HCT116 (cell line): Measurements from ENCODE around the gene DNASE1L1. TPM values are rescaled to one million over a fixed set of nuclear protein-coding genes. Genes with fewer than 3 reads are reported as not detected.

Experiments used
- ATAC-seq: fragments of 200-7000 bp; cut with Tn5 transposase; 2 replicates; pipeline ENCODE4 v1.9.1; 2020; ENCODE audit warnings: mild to moderate bottlenecking, moderate library complexity
- BruUV-seq: library from RNA; stranded (reverse); fragments of 400-500 nt; replicated peaks from 2 replicates; lab custom pipeline; 2021; lab: Mats Ljungman, UMichigan
- CTCF ChIA-PET: fragments of 300-600 bp; sonication (Branson Sonifier 250); formaldehyde crosslinking; loops from one replicate; lab custom pipeline; 2021; ENCODE audit warnings: antibody characterized with exemption; lab: Charles Lee
- POLR2A ChIA-PET: fragments of 300-600, 350-600 bp; sonication (Branson Sonifier 250); formaldehyde crosslinking; loops from one replicate; lab custom pipeline; 2021; ENCODE audit warnings: antibody characterized with exemption; lab: Charles Lee
- RAD21 ChIA-PET, 2 experiments: fragments of 300-600 bp; sonication (Branson Sonifier 250); formaldehyde crosslinking; loops; one replicate each; lab custom pipeline; 2023; ENCODE audit warnings: low total read pairs in 2 of 2; ENCODE audit not compliant: uncharacterized antibody in 2 of 2, unreplicated experiment in 2 of 2, low non-redundant PET in 1 of 2; lab: Charles Lee
- DNase-seq: peaks from one replicate; pipeline ENCODE4 v3.0.0-alpha.2; 2010; ENCODE audit warnings: low read depth, low spot score
- H2AFZ ChIP-seq: fragments of 200-600 bp; shearing (Covaris generic), sonication (generic); 2 replicates; pipeline ENCODE4 v1.6.1; 2017; ENCODE audit warnings: low read depth, mixed run types, mixed read lengths, antibody characterized with exemption, low read length; ENCODE audit not compliant: poor library complexity, severe bottlenecking
- H3K27ac ChIP-seq: 2 replicates; pipeline ENCODE4 v1.5.1; 2012; ENCODE audit warnings: low read depth, low read length
- H3K27me3 ChIP-seq: fragments of 200-600 bp; sonication (generic); 2 replicates; pipeline ENCODE4 v1.6.1; 2016; ENCODE audit warnings: mixed run types, low read length, mixed read lengths; ENCODE audit not compliant: insufficient read depth
- H3K36me3 ChIP-seq, 2 experiments: fragments of 200-500 bp in 1 of 2; fragments of 200-600 bp in 1 of 2; sonication (Bioruptor generic) in 1 of 2; sonication (generic) in 1 of 2; 2 replicates each; pipeline versions ENCODE4 v1.5.1 to v1.6.1; 2014 to 2016; ENCODE audit warnings: low read length in 2 of 2, inconsistent platforms in 1 of 2, mixed read lengths in 1 of 2, mixed run types in 1 of 2; ENCODE audit not compliant: insufficient read depth in 2 of 2, control insufficient read depth in 1 of 2
- H3K4me1 ChIP-seq, 2 experiments: fragments of 200-600 bp in 1 of 2; sonication (generic) in 1 of 2; 2 replicates each; pipeline versions ENCODE4 v1.5.1 to v1.6.1; 2012 to 2017; ENCODE audit warnings: low read length in 2 of 2, inconsistent platforms in 1 of 2, mild to moderate bottlenecking in 1 of 2, mixed read lengths in 1 of 2, mixed run types in 1 of 2, moderate library complexity in 1 of 2; ENCODE audit not compliant: insufficient read depth in 2 of 2, control insufficient read depth in 1 of 2
- H3K4me2 ChIP-seq: fragments of 200-600 bp; sonication (generic); 2 replicates; pipeline ENCODE4 v1.6.1; 2017; ENCODE audit warnings: mixed run types, low read length, mixed read lengths
- H3K4me3 ChIP-seq, 2 experiments: fragments of 200-600 bp in 1 of 2; sonication (generic) in 1 of 2; replicated peaks in 1 of 2; 2 replicates each; pipeline ENCODE4 v1.5.1; 2011 to 2016; ENCODE audit warnings: low read length in 2 of 2, control low read depth in 1 of 2, low read depth in 1 of 2, mild to moderate bottlenecking in 1 of 2, mixed read lengths in 1 of 2, mixed run types in 1 of 2
- H3K79me2 ChIP-seq: fragments of 200-600 bp; sonication (generic); 2 replicates; pipeline ENCODE4 v1.6.1; 2017; ENCODE audit warnings: mild to moderate bottlenecking, mixed run types, low read length, moderate library complexity, mixed read lengths; ENCODE audit not compliant: insufficient read depth
- H3K9ac ChIP-seq: fragments of 200-600 bp; sonication (generic); 2 replicates; pipeline ENCODE4 v1.6.1; 2016; ENCODE audit warnings: low read length, mixed read lengths
- H3K9me2 ChIP-seq: fragments of 200-600 bp; sonication (generic), shearing (Covaris generic); 2 replicates; pipeline ENCODE4 v1.6.1; 2017; ENCODE audit warnings: mixed run types, mild to moderate bottlenecking, moderate library complexity; ENCODE audit not compliant: insufficient read depth
- H3K9me3 ChIP-seq, 2 experiments: fragments of 200-500 bp in 1 of 2; fragments of 200-600 bp in 1 of 2; sonication (Bioruptor generic) in 1 of 2; sonication (generic) in 1 of 2; 2 replicates each; pipeline ENCODE4 v1.6.1; 2014 to 2017; ENCODE audit warnings: low read length in 2 of 2, mixed read lengths in 2 of 2, inconsistent platforms in 1 of 2, low read depth in 1 of 2, mild to moderate bottlenecking in 1 of 2, mixed run types in 1 of 2, moderate library complexity in 1 of 2; ENCODE audit not compliant: control insufficient read depth in 1 of 2, insufficient read depth in 1 of 2
- H4K20me1 ChIP-seq: fragments of 200-600 bp; sonication (generic), shearing (Covaris generic); 2 replicates; pipeline ENCODE4 v1.6.1; 2017; ENCODE audit warnings: mixed run types, mild to moderate bottlenecking, moderate library complexity; ENCODE audit not compliant: insufficient read depth
- CBX3 ChIP-seq: IDR thresholded peaks from 2 replicates; pipeline ENCODE4 v1.6.1; 2012; ENCODE audit warnings: low read depth
- EGR1 ChIP-seq: IDR thresholded peaks from 2 replicates; pipeline ENCODE4 v1.6.1; 2012; ENCODE audit warnings: low read depth
- EZH2 ChIP-seq: fragments of 200-600 bp; sonication (generic); IDR thresholded peaks from 2 replicates; pipeline ENCODE4 v1.6.1; 2017; ENCODE audit warnings: antibody characterized with exemption, mixed run types
- EZH2phosphoT487 ChIP-seq: fragments of 200-600 bp; IDR thresholded peaks from 2 replicates; pipeline ENCODE4 v1.6.1; 2018; ENCODE audit warnings: antibody characterized with exemption, borderline replicate concordance
- JUND ChIP-seq: IDR thresholded peaks from 2 replicates; pipeline ENCODE4 v1.6.1; 2012
- MAX ChIP-seq: IDR thresholded peaks from 2 replicates; pipeline ENCODE4 v1.6.1; 2012
- POLR2A ChIP-seq: IDR thresholded peaks from 2 replicates; pipeline ENCODE4 v1.7.0; 2011; ENCODE audit warnings: borderline replicate concordance; ENCODE audit not compliant: insufficient read depth, insufficient read length; ENCODE audit errors: extremely low read depth
- POLR2AphosphoS5 ChIP-seq: IDR thresholded peaks from 2 replicates; pipeline ENCODE4 v1.6.1; 2011; ENCODE audit warnings: mild to moderate bottlenecking, low read depth, low read length, moderate library complexity
- RAD21 ChIP-seq: IDR thresholded peaks from 2 replicates; pipeline ENCODE4 v1.6.1; 2012; ENCODE audit warnings: low read depth, mild to moderate bottlenecking
- SIN3A ChIP-seq: IDR thresholded peaks from 2 replicates; pipeline ENCODE4 v1.6.1; 2012; ENCODE audit warnings: low read depth
- SP1 ChIP-seq: IDR thresholded peaks from 2 replicates; pipeline ENCODE4 v1.6.1; 2012; ENCODE audit warnings: low read depth
- SRF ChIP-seq: IDR thresholded peaks from 2 replicates; pipeline ENCODE4 v1.6.1; 2012; ENCODE audit warnings: low read depth
- TCF7L2 ChIP-seq: IDR thresholded peaks from 2 replicates; pipeline ENCODE4 v1.7.0; 2011; ENCODE audit warnings: borderline replicate concordance, inconsistent platforms; ENCODE audit not compliant: insufficient read depth, insufficient read length; ENCODE audit errors: extremely low read depth
- YY1 ChIP-seq: IDR thresholded peaks from 2 replicates; pipeline ENCODE4 v1.6.1; 2011; ENCODE audit warnings: low read length, low read depth, moderate library complexity, mild to moderate bottlenecking; ENCODE audit not compliant: insufficient replicate concordance; ENCODE audit errors: extremely low read depth
- ZFX ChIP-seq: fragments of 450-650 bp; IDR thresholded peaks from 2 replicates; pipeline ENCODE4 v1.6.1; 2017
- ZNF274 ChIP-seq: fragments of 200-500 bp; sonication (Bioruptor generic); IDR thresholded peaks from 2 replicates; pipeline ENCODE4 v1.6.1; 2014; ENCODE audit warnings: mild to moderate bottlenecking, low read depth, low read length, inconsistent platforms
- intact Hi-C: fragments of 100-400 bp; cut with micrococcal nuclease; formaldehyde crosslinking; loops from 2 replicates; pipeline ENCODE4 v1.10.0; 2022
- total RNA-seq: library from RNA; stranded (reverse); gene quantifications from one replicate; pipeline ENCODE4 v1.2.1, GENCODE V29; 2021; ENCODE audit not compliant: unreplicated experiment
- TF ChIP-seq, protein P1 (sequence below): IDR thresholded peaks from 2 replicates; pipeline ENCODE4 v1.6.1; 2011; ENCODE audit warnings: mild to moderate bottlenecking, low read length, moderate library complexity; ENCODE audit not compliant: insufficient replicate concordance; ENCODE audit errors: extremely low read depth

The DNASE1L1 gene
- total RNA-seq, 1 experiment from 2014 or later = 16.5 TPM

DNA sequence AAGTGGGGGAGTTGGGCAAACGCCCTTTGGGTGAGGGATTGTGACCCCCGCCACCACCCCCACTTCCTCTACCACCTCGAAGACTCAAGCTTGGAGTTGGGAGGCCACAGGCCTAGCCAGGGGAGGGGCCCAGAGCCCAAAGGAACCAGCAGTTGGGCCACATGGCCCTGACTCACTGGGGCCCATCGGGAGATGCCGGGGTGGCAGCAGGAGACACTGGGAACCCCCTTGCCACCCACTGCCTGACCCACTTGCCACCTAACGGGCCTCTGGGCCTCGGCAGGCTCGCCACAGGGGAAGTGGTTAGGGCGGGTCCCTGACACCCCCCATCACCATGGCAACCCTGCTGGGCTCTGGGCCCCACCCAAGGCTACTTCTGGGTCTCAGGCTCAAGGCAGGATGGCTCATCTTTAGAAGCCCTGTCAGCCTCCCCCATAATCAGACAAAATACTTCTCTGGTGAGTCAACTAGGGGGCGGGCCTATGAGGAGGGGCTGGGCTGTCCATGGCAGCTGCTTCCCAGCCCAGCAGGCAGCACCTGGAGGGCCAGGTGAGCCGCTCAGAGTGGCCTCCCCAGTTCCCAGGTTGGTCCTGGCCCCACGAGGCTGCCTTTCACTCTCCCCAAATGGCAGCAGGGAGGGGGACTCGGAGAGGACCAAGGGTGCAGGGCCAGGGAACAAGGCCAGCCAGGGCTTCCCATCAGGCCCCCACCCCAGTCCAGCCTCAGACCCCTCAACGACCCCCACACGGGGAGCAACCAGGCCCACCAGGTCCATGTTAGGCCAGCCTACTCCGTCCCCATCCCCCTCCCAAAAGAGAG, 40.2 kb downstream of the DNASE1L1 start:
- Histone ChIP-seq H2AFZ (no peak overlapping the region), H3K9me2 (no peaks in the 10 kb centered on the region), H3K4me3 (peak overlapping the region; percentile 74 to 78), H3K36me3 (peaks cover 6 to 22% of the 10 kb centered on the region in 2 experiments; a peak in 2 of 4 replicates), H3K27me3 (no peaks in the 10 kb centered on the region), H3K4me2 (peak overlapping the region; percentile 94), H3K4me1 (peaks cover 10 to 41% of the 10 kb centered on the region in 2 experiments), H3K9ac (peak overlapping the region; percentile 77), H4K20me1 (no peaks in the 10 kb centered on the region), H3K27ac (peak overlapping the region; percentile 82), H3K9me3 (no peaks in the 10 kb centered on the region), H3K79me2 (peaks cover 70% of the 10 kb centered on the region)
- peak; percentile 30; the same call in 1 of the 2 replicates for TF ChIP-seq POLR2AphosphoS5
- no peak for TF ChIP-seq YY1
- intact Hi-C loops = no loop called here
- ATAC-seq (peak; percentile 49), DNase-seq (peak; percentile 62)
- ChIA-PET POLR2A (interaction anchor here (0.6 to 1.5 kb wide), 4 partner anchors 10 to 365 kb away, joined by 3 to 7 read pairs (median 4); partner anchors contain the start of genes EMD, RPL10 and UBL4A), CTCF (no interaction called here), RAD21 (no interaction called here)
- BruUV-seq = no TSS peak

DNA sequence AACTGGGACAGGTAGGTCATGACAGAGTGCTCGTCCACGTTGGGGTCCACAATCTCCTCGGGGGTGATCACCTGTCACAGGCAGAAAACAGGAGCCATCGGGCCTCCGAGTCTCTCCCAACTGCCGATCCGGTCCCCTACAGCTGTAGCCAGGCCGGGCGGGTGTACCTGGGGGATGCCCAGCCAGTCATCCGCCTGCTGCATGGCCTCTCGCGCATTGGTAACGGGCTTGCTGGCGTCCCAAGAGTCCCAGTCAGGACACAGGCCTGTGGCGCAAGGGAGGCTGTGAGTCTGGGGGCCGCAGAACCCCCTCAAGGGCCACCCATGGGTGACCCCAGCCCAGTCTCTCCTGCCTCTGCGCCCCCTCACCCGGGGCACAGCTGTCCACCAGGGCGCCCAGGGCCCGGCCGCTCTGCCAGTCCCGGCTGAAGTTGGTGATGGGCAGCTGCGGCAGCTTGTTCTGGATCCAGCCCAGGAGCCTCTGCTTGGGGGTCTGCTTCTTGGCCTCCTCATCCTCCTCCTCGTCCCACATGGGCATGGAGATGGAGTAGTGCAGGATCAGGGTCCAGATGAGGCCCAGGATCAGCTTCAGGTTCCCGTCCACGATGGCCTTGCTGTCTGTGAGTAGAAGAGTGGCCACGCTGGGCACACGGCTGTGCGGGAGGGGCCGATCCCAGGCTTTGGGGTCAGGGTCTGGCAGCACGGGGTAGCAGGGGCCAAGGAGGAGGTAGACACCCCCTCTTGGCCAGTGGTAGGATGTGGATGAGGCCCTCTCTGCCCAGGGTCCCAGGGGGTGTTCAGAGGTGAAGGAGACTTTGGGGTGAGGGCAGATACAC, 41.4 kb downstream of the DNASE1L1 start:
- no peak overlapping the region for H2AFZ ChIP-seq
- peak overlapping the region; percentile 94; the same call in 1 of the 2 replicates for H3K4me2 ChIP-seq
- peaks cover 78% of the 10 kb centered on the region for H3K79me2 ChIP-seq
- CTCF ChIA-PET = no interaction called here
- 0 out of 2 replicates have a peak, but pooled peaks cover 2% of the 10 kb centered on the region for H4K20me1 ChIP-seq
- no TSS peak for BruUV-seq
- H3K9ac ChIP-seq = peak overlapping the region; percentile 77; the same call in 1 of the 2 replicates
- no peaks in the 10 kb centered on the region for H3K9me3 ChIP-seq
- H3K9me2 ChIP-seq = no peaks in the 10 kb centered on the region
- DNase-seq (no peak), ATAC-seq (no peak)
- peaks cover 9 to 29% of the 10 kb centered on the region in 2 experiments for H3K4me1 ChIP-seq
- POLR2A ChIA-PET = no interaction called here
- RAD21 ChIA-PET = no interaction called here
- no peak overlapping the region for H3K4me3 ChIP-seq
- intact Hi-C loops = no loop called here
- peak overlapping the region; percentile 82 for H3K27ac ChIP-seq
- no peaks in the 10 kb centered on the region for H3K27me3 ChIP-seq
- peaks cover 9 to 24% of the 10 kb centered on the region in 2 experiments; a peak in 3 of 4 replicates for H3K36me3 ChIP-seq
- TF ChIP-seq EGR1 (no peak), YY1 (no peak), SP1 (no peak), TCF7L2 (no peak), MAX (no peak), SRF (no peak), JUND (no peak), RAD21 (no peak), EZH2 (no peak), CBX3 (no peak), ZFX (no peak), ZNF274 (no peak), POLR2A (no peak), SIN3A (no peak), EZH2phosphoT487 (no peak)
- TF ChIP-seq, protein P1, sequence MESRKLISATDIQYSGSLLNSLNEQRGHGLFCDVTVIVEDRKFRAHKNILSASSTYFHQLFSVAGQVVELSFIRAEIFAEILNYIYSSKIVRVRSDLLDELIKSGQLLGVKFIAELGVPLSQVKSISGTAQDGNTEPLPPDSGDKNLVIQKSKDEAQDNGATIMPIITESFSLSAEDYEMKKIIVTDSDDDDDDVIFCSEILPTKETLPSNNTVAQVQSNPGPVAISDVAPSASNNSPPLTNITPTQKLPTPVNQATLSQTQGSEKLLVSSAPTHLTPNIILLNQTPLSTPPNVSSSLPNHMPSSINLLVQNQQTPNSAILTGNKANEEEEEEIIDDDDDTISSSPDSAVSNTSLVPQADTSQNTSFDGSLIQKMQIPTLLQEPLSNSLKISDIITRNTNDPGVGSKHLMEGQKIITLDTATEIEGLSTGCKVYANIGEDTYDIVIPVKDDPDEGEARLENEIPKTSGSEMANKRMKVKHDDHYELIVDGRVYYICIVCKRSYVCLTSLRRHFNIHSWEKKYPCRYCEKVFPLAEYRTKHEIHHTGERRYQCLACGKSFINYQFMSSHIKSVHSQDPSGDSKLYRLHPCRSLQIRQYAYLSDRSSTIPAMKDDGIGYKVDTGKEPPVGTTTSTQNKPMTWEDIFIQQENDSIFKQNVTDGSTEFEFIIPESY = no peak
